Breast epithelium (tissue), 3 donors: Measurements from ENCODE around the gene CLCA2.

Source experiments
- POLR2A ChIP-seq: fragments of 450-650 bp; IDR thresholded peaks from one replicate; pipeline ENCODE4 v1.6.1; 2016; ENCODE audit warnings: antibody characterized with exemption, mild to moderate bottlenecking, moderate library complexity
- POLR2AphosphoS5 ChIP-seq, 3 donors: sonication (generic); formaldehyde crosslinking; IDR thresholded peaks; one replicate each; pipeline ENCODE4 v1.6.1; 2017; ENCODE audit warnings: antibody characterized with exemption in 3 of 3
- TF ChIP-seq, protein P1 (sequence below), 3 donors: fragments of 450-650 bp; IDR thresholded peaks; one replicate each; pipeline ENCODE4 v1.5.1; 2016 to 2017; ENCODE audit warnings: antibody characterized with exemption in 3 of 3, mild to moderate bottlenecking in 3 of 3, moderate library complexity in 3 of 3

DNA sequence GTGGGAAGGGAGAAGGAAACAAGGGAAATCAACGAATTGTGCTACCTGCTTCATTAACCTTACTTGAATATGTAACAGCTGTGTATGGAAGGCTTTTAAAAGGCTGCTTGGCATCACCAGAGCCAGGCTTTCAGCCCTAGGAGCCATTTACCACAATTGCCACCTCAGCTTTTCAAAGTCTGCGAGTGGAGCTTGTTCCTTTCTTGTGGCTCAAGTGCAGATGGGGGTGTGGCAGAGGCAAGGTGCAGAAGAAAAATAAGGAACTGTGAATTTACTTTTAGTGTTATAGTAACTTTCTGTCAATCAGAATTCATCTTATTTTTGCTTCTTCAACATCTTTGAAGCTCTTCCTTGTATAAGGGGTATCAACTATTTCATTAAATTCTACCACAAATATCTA lies 17.6 kb downstream of the CLCA2 start:
- TF ChIP-seq, protein P1, sequence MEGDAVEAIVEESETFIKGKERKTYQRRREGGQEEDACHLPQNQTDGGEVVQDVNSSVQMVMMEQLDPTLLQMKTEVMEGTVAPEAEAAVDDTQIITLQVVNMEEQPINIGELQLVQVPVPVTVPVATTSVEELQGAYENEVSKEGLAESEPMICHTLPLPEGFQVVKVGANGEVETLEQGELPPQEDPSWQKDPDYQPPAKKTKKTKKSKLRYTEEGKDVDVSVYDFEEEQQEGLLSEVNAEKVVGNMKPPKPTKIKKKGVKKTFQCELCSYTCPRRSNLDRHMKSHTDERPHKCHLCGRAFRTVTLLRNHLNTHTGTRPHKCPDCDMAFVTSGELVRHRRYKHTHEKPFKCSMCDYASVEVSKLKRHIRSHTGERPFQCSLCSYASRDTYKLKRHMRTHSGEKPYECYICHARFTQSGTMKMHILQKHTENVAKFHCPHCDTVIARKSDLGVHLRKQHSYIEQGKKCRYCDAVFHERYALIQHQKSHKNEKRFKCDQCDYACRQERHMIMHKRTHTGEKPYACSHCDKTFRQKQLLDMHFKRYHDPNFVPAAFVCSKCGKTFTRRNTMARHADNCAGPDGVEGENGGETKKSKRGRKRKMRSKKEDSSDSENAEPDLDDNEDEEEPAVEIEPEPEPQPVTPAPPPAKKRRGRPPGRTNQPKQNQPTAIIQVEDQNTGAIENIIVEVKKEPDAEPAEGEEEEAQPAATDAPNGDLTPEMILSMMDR (IDR thresholded peaks at IDR 0.05): no peak
- no peak for TF ChIP-seq POLR2AphosphoS5 (IDR thresholded peaks at IDR 0.05)
- TF ChIP-seq POLR2A: no peak
